Activated CD4-positive, alpha-beta T cell treated with anti-CD3 and anti-CD28 coated beads, Interleukin-2, amount 50 U/mL, for 48 hours (primary cell): ENCODE results near the gene SWAP70.

Source experiments
- DNase-seq, 2 experiments: peaks; one replicate each; pipeline ENCODE4 v3.0.0-alpha.2; 2020

SWAP70 gene

DNA sequence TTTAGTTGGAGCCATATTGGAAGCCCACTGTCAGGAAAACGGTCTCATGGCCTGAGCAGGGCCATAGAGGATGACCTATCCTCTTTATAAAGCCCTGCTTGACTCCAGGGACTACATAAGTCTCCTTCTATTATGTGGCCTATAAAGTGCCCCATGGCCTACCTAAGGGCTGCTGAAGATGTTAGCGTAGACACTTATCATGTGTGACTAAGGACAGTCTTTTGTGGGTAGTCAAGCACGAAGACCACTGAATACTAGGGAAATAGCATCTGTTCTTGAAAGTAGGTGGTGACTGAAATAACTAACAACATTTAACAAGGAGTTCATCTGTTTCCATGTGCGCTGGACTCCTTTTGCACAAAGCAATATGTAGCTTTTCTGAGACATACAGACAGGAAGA lies 117.1 kb downstream of the SWAP70 start:
- no peak for DNase-seq

DNA sequence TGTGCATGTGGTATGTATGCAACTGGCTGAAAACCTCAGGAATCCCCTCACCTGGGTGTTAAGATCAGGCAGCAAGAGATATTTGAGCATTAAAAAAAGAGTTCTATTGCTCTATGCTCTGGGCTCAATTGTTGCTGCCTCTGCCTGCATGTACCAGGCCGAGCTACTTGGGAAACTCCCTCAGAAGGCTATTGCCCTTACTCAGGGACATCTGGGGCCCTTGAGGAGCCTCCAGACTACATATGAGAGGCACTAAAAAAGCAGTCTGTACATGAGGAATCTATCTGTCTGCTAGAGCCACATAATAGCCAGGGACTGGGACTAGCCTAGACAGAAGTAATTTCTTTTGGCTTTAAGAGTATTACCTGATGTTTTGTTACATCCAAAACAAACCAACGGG lies 120.1 kb downstream of the SWAP70 start:
- no peak for DNase-seq

DNA sequence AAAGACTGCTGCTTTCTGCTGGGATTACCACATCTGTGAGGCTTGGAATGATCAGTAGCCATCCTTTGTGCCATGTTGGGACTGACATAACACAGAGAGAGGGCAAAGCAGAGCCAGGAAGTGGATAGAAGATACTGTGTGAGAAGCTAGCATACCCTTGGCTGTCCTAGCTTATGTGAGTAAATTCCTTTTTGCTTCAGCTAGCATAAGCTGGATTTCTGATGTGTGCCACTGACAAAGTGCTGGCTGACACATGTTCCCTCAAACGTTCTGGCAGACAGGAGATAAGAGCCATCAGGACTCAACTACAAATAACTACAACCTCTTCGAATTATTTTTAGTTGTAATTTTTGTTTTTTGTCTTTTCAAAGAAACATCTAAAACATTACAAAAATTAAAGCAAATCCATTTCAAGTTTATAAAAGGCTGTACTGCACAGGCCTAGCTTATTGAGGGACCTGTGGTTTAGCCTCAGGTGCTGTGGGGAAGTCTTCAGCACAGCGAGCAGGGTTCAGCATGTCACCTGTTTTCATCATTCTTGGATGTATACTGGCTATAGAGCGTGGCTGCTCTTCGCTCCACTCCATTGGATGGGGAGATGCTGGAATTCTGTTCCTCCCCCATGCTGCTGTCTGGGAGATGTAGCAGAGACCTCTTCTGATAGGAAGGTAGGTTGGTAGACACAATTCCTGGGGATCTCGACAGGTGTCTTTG lies 120.9 kb downstream of the SWAP70 start:
- DNase-seq = no peak

- DNase-seq = no peak
These were observed 123.4 kb downstream of the SWAP70 start for GRCh38 chr11:9787260-9787659.

- no peak for DNase-seq
These were observed 124.2 kb downstream of the SWAP70 start for GRCh38 chr11:9787981-9788521.

DNA sequence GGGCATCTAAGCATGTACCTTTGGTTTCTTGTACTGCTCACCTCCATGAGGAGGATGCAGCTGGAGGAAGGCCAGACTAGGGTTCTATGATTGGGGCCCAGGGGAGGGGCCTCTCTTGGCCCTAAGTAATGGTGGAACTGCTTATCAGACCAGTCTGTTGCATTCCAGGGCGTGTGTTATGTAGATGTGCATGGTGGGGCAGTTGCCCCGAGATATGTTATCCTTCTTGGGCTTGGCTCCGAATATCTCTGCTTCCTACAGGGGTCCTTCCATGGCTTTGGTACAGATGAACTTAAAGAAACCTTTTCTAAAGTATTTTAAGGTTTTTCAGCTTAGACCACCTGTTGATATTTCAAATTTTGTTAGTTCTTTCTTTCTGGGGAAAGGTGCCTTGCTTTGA lies 126.0 kb downstream of the SWAP70 start:
- DNase-seq = no peak

- no peak for DNase-seq
These were observed 126.8 kb downstream of the SWAP70 start for GRCh38 chr11:9790703-9791102.

DNA sequence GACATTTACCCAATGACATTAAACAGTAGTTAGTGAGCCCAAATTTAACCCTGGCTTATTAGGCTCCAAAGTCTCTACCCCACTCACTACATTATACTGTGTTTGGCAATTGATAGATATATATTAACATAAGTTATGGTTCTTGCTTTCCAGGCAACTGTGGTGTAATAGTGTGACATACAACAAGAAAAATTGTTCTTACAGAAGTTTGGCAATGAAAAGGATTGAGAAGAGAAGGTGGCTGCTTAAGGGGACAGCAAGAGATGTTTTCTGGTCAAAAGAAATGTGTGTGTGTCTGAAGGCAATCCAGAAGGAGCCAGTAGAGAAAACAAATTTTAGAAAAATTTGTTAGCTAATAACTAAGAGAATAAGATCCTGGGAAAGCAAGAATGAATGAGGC lies 132.4 kb downstream of the SWAP70 start:
- no peak for DNase-seq

GRCh38 chr11:9796854-9797253 lies 133.0 kb downstream of the SWAP70 start:
- no peak for DNase-seq

GRCh38 chr11:9797300-9797699 lies 133.4 kb downstream of the SWAP70 start:
- DNase-seq = no peak

- DNase-seq = no peak
These were observed 136.0 kb downstream of the SWAP70 start for GRCh38 chr11:9799886-9800285.

- DNase-seq = no peak
These were observed 138.5 kb downstream of the SWAP70 start for GRCh38 chr11:9802291-9802861.
